ENCODE measurements around the gene HACL1.

Gene HACL1

DNA sequence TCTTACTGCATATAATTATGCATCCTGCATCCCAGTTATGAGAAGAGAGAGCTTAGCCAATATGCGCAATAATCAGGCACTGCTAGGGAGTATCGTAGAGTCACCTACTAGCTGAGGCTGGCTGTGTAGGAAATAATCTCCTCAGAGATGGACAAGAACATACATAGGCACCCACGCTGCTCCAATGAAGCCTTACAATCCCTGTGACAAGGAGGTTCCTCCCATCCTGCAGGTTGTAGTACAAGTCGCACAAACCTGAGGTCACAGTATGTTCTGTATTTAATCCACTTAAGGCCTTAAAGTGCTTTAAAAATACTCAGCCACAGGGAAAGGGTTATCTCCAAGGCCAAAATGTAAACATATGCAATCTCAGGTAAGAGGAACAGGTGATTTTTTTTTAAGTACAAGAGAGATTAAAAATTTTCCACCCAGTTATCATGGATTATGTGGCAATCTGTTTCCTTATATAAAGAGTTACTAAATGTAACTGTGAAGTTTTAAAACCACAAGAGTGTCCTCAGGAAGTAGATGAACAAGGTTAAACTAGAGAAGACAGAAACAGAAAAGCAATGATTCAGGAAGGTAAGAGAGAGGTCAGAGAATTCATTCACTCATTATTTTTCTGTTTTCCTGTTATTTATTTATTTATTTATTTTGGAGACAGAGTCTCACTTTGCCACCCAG is 72.4 kb downstream of the HACL1 start:
- H3K4me3 ChIP-seq (ENCODE audit: low read depth, low read length) = no peak overlapping the region

DNA sequence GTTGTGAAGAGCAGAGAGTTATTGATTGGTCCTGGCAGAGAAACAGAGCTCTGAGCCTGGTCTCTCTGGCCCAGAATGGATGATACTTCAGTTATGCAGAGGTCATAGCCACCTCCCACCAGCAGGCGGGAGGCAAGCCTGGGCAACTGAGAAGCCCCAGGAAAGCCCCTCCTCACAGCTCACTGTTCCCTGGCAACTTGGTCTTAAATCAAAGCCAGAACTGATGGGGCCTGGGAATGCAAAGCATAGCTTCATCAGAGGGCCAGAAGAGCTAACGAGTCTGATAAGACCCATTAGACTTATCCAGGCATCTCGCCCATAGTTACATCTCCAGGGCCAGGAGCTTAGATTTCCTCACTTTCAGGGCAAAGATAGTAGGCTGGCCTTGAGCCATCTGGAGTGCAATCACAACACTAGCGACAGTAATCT is 74.3 kb downstream of the HACL1 start:
- no peak overlapping the region for H3K4me3 ChIP-seq (ENCODE audit: low read depth, low read length)

DNA sequence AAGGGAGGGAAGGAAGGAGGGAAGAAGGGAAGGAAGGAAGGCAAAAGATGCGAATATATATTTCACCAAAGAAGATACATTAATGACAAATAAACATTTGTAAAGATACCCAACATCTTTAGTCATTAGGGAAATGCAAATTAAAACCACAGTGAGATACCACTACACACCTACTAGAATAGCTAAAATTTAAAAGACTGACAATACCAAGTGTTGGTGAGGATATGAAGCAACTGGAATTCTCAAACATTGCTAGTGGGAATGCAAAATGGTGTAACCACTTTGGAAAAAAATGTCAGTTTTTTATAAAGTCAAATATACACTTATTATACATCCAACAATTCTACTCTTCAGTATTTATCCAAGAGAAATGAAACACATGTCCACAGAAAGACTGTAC is 75.6 kb downstream of the HACL1 start:
- H3K4me3 ChIP-seq (ENCODE audit: low read depth, low read length) = no peak overlapping the region

DNA sequence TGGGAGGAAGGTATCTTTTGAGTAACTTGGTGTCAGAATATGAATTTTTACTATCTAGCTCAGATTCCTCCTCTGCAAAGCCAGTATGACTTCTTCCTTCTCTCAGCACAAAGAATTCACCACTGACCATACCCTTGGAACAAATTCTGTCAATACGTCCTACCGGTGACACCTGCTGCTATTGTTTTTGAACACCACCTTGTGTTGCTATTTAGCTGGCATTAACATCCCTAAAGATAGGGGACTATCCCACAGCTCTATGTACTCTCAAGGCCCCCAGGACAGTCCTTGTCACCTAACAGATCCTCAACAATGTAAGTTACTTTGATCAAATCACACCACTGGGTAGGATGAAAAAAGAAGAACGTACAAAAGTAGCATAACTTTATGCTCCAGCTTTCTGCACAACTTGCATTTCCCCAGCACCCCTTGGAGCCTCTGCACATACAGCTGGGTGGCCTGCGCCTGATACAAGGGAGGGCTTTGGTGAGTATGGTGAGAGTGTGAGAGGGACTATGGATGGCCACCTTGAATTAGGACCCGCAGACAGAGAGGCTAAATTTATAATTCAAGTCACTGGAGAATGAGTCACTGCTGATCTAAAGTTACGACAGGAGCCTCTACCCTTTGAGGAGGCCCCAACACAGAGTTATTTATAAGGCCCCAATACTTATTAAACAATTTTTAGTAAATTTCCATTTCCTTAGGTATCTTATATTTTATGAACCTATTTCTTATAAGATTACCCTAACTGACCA is 77.5 kb downstream of the HACL1 start:
- H3K4me3 ChIP-seq (ENCODE audit: low read depth, low read length) = no peak overlapping the region

DNA sequence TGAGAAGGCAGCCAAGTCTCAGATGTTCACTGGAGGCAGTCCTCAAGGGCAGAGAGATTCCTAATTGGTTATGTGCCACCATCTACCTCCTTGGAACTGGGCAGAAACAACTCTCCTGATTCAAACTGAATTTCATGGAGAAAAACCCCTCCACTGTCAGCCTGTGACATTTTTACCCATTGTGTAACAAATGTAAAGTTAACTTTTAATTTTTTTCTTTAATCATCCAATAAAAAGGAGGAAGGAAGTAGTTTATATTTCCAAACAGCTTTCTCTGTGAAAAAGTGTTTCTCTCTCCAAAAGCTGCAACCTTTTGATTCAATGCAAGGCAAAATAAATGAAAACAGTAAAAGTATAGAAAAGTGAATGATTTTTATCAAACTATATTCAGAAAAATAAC is 79.4 kb downstream of the HACL1 start:
- H3K4me3 ChIP-seq (ENCODE audit: low read depth, low read length) = no peak overlapping the region

DNA sequence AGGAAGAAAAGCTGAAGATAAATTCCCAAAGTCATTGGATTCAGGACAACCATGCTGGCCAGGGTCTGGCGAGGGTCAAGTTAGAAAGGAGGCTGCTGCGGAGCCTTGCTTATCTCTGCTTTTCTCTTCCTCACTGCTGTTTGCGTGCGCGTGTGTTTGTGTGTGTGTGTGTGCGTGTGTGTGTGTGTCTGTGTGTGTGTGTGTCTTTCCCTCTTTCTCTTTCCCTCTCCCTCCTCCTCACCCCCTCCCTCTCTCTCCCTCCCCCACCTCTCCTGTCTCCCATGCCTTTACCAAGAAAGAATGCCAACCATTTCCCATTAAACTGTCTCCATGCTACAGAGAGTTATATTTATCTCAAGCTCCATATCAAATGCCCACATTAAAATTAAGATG is 79.8 kb downstream of the HACL1 start, which contains the start of gene COLQ:
Gene COLQ (minus strand): TSS at position 134 of the 393 bp plus-strand sequence. CDS start 81 bp downstream, at position 53.
- H3K4me3 ChIP-seq (ENCODE audit: low read depth, low read length) = no peak within 1 kb of the TSS

DNA sequence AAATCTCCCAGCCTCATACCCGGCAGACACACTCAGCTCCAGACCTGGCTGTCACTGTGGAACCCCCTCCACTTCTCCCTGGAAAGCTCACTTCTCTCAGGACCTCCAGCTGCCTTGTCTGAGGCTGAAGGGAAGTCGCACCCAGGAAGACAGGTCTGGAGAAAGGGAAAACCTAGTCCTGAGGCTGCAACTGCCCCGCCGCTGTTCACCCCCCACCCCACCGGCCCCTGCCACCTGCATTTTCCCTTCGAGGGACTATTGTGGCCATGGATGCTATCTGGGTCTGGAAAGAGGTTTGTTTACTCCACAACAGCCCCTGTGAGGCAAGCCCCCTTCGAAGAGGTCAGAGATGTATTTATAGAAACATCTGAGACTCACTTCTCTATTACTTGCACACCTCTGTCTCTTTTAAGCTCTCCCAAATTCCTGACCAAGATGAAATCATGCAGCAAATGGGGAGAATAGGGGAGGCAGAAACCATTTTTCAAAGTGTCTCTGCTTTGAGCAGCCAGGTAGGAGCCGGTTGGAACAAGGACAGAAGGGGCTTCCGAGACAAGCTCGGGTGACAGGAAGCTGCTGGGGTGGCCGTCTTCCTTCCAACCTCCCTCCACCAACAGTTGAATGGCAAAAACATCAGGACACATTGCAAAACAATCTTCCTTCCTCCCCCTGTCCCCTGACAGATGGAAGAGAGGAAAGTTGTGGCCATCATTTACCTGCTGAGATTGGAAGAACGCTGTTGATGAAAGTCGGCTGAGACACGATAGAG is 80.4 kb downstream of the HACL1 start:
- H3K4me3 ChIP-seq (ENCODE audit: low read depth, low read length) = no peak overlapping the region

DNA sequence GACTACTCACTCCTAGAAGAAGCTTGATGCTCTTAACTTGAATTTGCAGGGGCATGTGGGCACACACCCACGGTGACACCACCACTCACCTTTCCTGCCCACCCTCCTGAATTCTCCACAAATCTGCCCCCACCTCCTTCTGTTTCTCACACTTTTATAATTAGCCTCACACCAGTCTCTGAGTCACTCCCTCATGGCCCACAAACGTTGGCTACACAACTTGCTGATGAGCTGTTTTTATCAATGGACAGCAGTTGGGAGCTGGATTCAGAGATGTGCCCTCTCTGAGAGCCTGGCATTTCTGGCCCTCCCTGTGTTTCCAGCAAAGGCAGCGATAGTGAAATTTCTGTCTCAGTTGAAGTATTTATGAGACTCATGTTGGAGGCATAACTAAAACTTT is 81.2 kb downstream of the HACL1 start:
- H3K4me3 ChIP-seq (ENCODE audit: low read depth, low read length) = no peak overlapping the region

DNA sequence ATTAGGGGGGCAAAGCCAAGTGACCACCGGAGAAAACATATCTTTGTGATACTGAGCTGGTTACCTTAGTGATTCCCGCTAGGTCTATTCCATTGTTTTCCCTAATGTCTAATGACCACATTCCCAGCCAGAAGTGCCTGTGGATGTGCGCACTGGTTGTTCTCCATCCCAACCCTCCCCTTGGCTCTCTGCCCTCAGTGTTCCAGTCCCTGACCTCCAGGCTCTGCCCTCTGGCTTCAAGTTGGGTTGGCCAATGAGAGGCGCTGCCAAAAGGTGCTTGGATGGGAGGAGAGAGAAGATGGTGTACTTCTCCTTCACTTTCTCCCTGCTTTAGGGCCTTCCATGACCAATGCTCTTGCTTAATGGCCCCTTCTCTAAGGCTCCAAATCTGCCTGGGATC is 82.3 kb downstream of the HACL1 start:
- no peak overlapping the region for H3K4me3 ChIP-seq (ENCODE audit: low read depth, low read length)

DNA sequence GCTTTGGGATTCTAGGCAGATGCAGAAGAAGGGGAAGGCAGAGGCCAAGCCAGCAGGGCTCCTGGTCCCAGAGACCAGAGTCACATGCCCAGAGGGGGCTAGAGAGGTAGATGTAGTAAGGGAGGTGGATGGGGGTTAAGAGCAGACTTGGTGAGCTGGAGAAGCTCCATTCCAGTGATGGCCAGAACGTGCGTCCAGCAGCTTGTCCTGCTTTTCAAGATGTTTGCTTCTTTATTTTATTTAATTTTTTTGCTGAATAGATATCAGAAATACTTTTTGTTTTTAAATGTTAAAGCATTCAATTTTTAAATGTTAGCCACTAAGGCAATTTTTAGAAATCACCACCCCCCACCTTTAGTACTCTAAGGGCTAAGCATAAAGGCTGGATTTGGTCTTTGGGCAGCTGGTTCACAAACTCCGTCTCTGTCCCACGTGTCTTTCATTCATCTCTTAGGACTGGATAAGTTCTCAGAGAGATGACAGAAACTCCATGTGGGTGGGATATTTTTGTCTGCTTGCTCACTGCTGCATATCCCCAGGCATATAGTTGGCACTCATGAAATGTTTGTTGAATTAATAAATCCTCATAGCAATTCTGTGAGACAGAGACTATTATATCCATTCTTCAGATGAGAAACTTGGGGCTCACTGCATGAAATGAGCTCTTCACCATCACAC is 86.6 kb downstream of the HACL1 start:
- H3K4me3 ChIP-seq (ENCODE audit: low read depth, low read length) = no peak overlapping the region

DNA sequence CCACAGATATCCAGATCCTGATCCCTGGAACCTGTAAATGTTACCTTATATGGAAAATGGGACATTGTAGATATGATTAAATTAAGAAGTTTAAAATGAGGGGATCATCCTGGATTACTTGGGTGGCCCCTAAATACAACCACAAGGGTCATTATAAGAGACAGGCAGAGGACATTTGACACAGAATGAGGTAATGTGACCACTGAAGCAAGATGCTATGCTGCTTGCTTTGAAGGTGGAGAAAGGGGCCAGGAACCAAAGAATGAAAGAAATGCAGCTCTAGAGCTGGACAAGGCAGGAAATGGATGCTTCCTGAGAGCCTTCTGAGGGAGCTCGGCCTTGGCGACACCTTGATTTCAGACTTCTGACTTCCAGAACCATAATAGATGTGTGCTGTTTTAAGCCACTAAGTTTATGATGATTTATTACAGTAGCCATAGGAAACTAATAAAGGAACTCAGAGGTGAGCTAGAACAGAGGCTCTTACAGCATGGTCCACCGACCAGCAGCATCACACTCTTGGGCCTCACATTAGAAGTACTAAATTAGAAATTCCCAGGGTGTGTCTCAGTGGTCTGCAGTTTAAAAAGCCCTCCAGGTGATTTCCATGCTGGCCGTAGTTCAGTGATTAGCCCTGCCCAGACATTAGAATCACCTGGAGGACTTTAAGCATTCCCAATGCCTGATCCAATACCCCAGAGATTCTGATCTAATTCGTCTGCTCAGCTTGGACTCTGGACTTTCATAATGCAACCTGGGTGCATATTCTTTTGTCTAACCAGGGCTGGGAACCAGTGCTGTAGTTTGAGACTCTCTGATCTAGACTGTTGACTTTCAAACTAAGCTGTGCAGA is 87.3 kb downstream of the HACL1 start:
- H3K4me3 ChIP-seq (ENCODE audit: low read depth, low read length) = no peak overlapping the region

DNA sequence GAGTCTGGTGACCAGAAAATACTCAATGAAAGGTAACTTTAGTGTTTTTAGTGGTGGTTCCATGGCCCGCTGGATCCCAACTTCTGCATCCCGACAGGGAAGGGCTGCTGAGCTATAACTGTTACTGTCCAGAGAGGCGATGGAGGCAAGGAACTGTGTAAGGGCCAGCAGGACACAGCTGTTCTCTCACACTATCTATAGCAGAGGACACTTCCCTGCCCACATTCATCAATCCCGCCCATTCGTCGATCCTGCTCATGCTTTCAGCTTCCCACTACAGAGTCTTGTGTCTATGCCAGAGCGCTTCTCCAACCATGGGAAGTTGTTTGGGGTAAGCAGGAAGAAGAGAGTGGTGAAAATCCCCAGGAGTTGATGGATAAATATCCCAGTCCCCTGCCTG is 88.3 kb downstream of the HACL1 start:
- H3K4me3 ChIP-seq (ENCODE audit: low read depth, low read length) = no peak overlapping the region

DNA sequence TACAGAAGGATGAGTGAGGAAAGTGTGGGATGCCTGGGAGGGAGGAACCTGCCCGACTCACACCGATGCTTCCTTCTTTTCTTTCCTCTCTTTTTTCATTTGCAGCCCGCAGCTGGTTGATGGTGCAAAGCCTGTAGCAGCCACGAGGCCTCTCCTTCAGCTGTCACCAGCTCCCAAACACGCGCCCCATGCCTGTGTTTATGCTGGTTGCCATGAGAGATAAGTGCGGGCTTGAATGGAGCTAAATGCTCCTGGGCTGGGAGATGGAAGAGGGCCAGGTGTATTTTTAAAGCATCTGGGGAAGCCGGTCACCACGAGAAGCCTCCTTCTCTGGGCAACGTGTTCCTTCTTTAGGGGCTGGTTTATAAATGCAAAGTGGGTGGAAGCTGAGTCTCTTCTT is 89.2 kb downstream of the HACL1 start:
- no peak overlapping the region for H3K4me3 ChIP-seq (ENCODE audit: low read depth, low read length)

DNA sequence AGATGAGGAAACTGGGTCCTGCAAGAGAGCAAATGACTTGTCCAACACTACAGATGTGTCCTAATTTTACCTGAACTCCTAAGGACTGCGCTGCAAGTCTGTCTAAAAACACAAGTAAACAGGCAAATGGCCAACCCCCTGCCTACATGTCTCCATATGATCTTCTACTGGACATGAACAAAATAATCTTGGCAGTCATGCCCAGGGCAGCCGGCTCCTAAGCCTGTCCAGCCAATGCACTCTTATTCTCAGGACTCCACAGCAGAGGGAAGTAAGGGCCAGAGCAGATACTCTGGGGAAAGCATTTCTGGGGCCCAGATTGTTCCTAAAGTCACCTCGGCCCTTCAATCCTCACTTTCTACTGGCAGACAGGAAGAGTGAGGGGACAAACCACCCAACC is 90.2 kb downstream of the HACL1 start:
- H3K4me3 ChIP-seq (ENCODE audit: low read depth, low read length) = no peak overlapping the region
